AG09319 (cell line): ENCODE results near the gene ZDHHC8.

Experiments
- DNase-seq: peaks from one replicate; pipeline ENCODE4 v3.0.0-alpha.2; 2010; ENCODE audit warnings: low read depth; ENCODE audit errors: extremely low read depth
- CTCF ChIP-seq: IDR thresholded peaks from 2 replicates; pipeline ENCODE4 v1.5.1; 2011; ENCODE audit warnings: low read depth, mild to moderate bottlenecking, inconsistent platforms, low read length, moderate library complexity

Gene ZDHHC8

GRCh38 chr22:20165913-20166312 is 34.3 kb downstream of the ZDHHC8 start:
- no peak for DNase-seq
- TF ChIP-seq CTCF = no peak

DNA sequence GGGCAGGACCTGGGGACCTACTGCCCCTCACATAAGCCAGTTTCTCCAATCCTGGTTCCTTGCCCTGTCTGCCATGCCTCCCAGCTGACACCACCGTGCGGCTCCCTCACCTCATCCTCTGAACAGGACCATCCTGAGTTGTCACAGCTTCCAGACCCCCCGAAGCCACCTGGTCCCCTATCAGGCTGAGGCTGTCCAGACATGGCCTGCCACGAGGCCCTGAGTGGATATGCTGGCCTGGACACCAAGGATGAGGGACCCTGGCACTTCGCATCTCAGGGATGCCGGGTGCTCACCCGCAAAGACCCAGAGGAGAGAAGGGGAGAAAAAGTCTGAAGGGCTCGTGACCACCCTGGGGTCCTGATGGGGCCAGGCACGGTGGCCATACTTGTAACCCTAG is 35.1 kb downstream of the ZDHHC8 start:
- TF ChIP-seq CTCF = no peak
- no peak for DNase-seq

DNA sequence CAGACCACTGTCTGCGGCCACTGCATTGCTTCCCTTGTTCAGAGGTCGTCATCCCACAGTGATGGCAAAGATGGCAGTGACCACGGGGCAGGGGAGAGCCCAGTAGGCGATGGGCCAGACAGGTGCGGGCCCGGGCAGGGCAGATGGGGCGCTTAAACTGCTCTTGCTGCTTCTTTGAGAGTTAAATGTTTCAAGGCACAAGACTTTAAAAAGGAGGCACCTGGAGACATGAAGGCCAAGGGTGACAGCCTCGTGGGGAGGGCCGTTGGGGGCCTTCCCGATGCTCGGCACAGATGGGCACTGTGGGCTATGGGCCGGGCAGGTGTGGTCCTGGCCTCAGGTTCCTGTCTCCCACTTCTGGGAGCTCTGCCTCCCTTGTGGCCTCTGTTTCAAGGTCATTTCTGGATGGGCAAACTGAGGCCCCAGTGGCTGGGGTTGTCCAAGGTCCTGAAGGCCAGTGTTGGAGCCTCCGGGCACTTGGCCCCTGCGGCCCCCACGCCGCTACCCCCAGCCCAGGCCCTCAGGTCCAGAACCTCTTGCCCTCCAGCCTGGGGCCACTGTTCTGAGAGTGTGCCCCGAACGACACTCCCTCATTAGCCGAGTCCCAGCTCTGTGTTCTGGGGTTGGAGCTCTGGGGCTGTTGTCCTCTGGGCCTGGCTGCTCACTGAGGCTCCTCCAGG is 36.2 kb downstream of the ZDHHC8 start:
- no peak for TF ChIP-seq CTCF

GRCh38 chr22:20169253-20169822 is 37.7 kb downstream of the ZDHHC8 start:
- DNase-seq = no peak
- no peak for TF ChIP-seq CTCF

More for the DNA sequence above, 36.2 kb downstream of the ZDHHC8 start:
- no peak for DNase-seq

DNA sequence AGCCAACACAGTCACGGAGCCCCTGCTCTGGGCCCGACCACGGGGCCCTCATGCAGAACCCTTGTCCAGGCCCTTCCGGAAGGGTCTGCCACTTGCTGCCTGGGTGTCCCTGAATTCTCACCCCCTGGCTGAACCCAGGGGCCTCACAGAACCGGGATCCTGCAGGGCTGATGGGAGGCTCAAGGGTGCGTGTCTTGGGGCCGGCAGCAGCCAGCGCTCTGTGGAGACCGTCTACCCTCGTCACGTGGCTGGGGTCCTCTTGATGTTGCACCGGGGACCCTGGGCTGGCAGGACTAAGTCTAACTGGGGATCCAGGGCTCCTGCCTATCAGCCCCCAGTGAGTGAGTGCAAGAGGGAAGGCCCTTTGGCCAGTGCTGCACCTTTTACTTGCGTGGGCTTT is 38.6 kb downstream of the ZDHHC8 start:
- DNase-seq = no peak
- TF ChIP-seq CTCF = no peak

DNA sequence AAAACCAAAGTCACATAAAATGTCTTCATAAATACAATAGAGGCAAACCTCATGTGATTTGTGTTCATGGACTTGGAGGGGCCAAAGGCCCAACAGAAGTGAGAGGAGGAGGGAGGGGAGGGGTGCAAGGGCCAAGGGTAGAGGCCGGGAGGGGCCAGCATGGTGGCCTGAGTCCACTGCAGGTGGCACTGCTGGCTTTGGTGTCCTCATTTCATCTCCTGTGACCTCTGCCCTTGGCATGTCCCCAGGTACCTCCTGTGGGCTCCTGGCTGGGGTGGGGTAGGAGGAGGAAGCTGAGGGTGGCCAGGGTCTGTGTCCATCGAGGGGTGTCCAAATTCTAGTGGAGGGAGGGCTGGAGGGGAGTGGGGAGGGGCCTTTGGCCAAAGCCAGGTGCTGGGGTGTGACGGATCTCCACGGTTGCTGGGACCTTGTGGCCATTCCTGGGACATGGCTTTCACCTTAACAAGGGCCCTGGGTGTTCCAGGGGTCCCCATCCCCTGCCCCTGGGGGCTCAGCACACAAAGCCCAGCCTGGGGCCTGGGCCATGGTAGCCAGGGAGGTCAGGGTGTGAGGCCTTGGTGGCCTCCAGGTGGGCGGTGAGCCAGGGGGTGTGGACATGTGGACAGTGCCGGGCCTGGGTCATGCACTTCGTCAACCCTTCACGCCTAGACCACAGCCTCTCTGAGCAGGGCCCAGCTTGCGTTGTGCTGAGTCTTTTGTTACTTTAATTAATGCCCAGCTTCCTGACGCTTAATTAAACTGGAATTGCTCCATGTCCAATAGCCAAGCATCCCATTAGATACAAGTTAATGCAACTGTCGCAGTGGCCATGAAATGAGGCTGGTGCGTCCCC is 39.9 kb downstream of the ZDHHC8 start:
- TF ChIP-seq CTCF = no peak

GRCh38 chr22:20172141-20172613 is 40.6 kb downstream of the ZDHHC8 start:
- no peak for TF ChIP-seq CTCF
- DNase-seq = no peak

More for the DNA sequence above, 39.9 kb downstream of the ZDHHC8 start:
- no peak for DNase-seq
